Gastrocnemius medialis (tissue), 4 donors: ENCODE results near the gene URI1.

Source experiments
- POLR2A ChIP-seq, 2 donors: fragments of 450-650 bp; IDR thresholded peaks; one replicate each; pipeline ENCODE4 v1.6.1; 2017; ENCODE audit warnings: antibody characterized with exemption in 2 of 2, mild to moderate bottlenecking in 2 of 2, moderate library complexity in 2 of 2
- TF ChIP-seq, protein P1 (sequence below), 5 experiments: fragments of 450-650 bp in 3 of 5; fragments of 200-600 bp in 2 of 5; sonication (generic) in 2 of 5; IDR thresholded peaks in 4 of 5; conservative IDR thresholded peaks in 1 of 5; 1 replicate in 4 of 5; 2 replicates in 1 of 5; pipeline ENCODE4 v1.5.1; 2016 to 2019; ENCODE audit warnings: antibody characterized with exemption in 5 of 5, mild to moderate bottlenecking in 3 of 5, moderate library complexity in 3 of 5

DNA sequence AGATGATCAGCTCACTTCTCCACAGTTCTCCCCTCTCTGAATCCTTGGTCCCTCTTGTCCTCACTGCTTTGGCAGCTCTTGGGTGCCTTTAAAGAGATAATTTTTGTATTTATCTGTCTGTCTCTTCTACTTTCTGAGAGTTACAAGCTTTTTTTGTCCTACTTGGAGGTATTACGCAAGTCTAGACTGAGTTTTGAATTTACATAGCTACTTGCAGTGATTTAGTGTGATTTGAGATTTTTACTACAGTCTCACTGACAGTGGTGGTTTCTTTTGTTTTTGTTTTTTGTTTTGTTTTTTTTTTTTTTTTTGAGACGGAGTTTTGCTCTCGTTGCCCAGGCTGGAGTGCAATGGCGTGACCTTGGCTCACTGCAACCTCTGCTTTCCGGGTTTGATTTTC is 22.1 kb downstream of the URI1 start:
- TF ChIP-seq, protein P1, sequence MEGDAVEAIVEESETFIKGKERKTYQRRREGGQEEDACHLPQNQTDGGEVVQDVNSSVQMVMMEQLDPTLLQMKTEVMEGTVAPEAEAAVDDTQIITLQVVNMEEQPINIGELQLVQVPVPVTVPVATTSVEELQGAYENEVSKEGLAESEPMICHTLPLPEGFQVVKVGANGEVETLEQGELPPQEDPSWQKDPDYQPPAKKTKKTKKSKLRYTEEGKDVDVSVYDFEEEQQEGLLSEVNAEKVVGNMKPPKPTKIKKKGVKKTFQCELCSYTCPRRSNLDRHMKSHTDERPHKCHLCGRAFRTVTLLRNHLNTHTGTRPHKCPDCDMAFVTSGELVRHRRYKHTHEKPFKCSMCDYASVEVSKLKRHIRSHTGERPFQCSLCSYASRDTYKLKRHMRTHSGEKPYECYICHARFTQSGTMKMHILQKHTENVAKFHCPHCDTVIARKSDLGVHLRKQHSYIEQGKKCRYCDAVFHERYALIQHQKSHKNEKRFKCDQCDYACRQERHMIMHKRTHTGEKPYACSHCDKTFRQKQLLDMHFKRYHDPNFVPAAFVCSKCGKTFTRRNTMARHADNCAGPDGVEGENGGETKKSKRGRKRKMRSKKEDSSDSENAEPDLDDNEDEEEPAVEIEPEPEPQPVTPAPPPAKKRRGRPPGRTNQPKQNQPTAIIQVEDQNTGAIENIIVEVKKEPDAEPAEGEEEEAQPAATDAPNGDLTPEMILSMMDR (IDR thresholded peaks at IDR 0.05 in 4 of 5, conservative IDR thresholded peaks at IDR 0.05 in 1 of 5): no peak
- TF ChIP-seq POLR2A (IDR thresholded peaks at IDR 0.05): no peak
